ENCODE results near the gene FXYD7.

GRCh38 chr19:35168196-35168595 is 25.1 kb downstream of the FXYD7 start:
- TF ChIP-seq CTCF (optimal IDR thresholded peaks at IDR 0.05 in 1 of 3, IDR thresholded peaks at IDR 0.05 in 1 of 3, conservative IDR thresholded peaks at IDR 0.05 in 1 of 3; ENCODE audit: extremely low read depth in 1 of 3, insufficient read depth in 2 of 3, low read length in 3 of 3) (peak; percentile 12 to 32 (median 23)), EZH2 (IDR thresholded peaks at IDR 0.05; ENCODE audit: low read length) (no peak)
